Upper lobe of left lung (tissue), 6 donors: ENCODE results near the gene PSD2. TPM values are rescaled to one million over a fixed set of nuclear protein-coding genes. Genes with fewer than 3 reads are reported as not detected.

ENCODE experiments used
- ATAC-seq, 2 donors: fragments of 200-7000 bp; cut with Tn5 transposase; one replicate each; pipeline ENCODE4 v1.9.1; 2022; ENCODE audit warnings: mild to moderate bottlenecking in 2 of 2, moderate library complexity in 2 of 2; ENCODE audit not compliant: low FRiP score in 2 of 2
- DNase-seq, 2 donors: peaks; one replicate each; pipeline ENCODE4 v3.0.0-alpha.2; 2019 to 2020
- H3K27ac ChIP-seq, 4 donors: fragments of 200-600 bp; sonication (generic); one replicate each; pipeline ENCODE4 v1.5.1; 2016 to 2019
- H3K27me3 ChIP-seq, 4 donors: fragments of 200-600 bp; sonication (generic); one replicate each; pipeline ENCODE4 v1.5.1; 2017 to 2019
- H3K36me3 ChIP-seq, 4 donors: fragments of 200-600 bp; sonication (generic); one replicate each; pipeline ENCODE4 v1.5.1; 2016 to 2019
- H3K4me1 ChIP-seq, 4 donors: fragments of 200-600 bp; sonication (generic); one replicate each; pipeline ENCODE4 v1.5.1; 2018 to 2019
- H3K4me3 ChIP-seq, 4 donors: fragments of 200-600 bp; sonication (generic); one replicate each; pipeline ENCODE4 v1.5.1; 2017 to 2019; ENCODE audit warnings: mild to moderate bottlenecking in 2 of 4, moderate library complexity in 1 of 4
- H3K9me3 ChIP-seq, 4 donors: fragments of 200-600 bp; sonication (generic); one replicate each; pipeline ENCODE4 v1.5.1; 2018 to 2019
- EP300 ChIP-seq, 4 donors: sonication (generic); formaldehyde crosslinking; IDR thresholded peaks; one replicate each; pipeline ENCODE4 v1.5.1; 2017; ENCODE audit warnings: antibody characterized with exemption in 4 of 4, control low read depth in 2 of 4
- POLR2A ChIP-seq, 4 donors: fragments of 450-650 bp; IDR thresholded peaks; one replicate each; pipeline ENCODE4 v1.5.1; 2016 to 2017; ENCODE audit warnings: antibody characterized with exemption in 4 of 4, mild to moderate bottlenecking in 2 of 4
- POLR2AphosphoS5 ChIP-seq, 2 donors: sonication (generic); formaldehyde crosslinking; IDR thresholded peaks; one replicate each; pipeline ENCODE4 v1.5.1; 2017; ENCODE audit warnings: antibody characterized with exemption in 2 of 2
- WGBS, 2 donors: methylation state at CpG; one replicate each; pipeline ENCODE4 v1.1.5; 2017 to 2018; 5-methylcytosine and 5-hydroxymethylcytosine counted together
- total RNA-seq, 6 donors: library from RNA; depleted of rRNA in 4 of 6; stranded (reverse); fragments of >200 nt in 4 of 6; gene quantifications; one replicate each; pipeline versions ENCODE4 v1.1.0 to v1.2.1, GENCODE V29; 2016 to 2021
- TF ChIP-seq, protein P1 (sequence below), 6 experiments: fragments of 450-650 bp in 4 of 6; fragments of 200-600 bp in 2 of 6; sonication (generic) in 2 of 6; IDR thresholded peaks; one replicate each; pipeline ENCODE4 v1.5.1; 2016 to 2019; ENCODE audit warnings: antibody characterized with exemption in 6 of 6
- donor health status: DM: no; HTN: no; CAD: no; lungs with moderate emphysema.
- donor health status: DM: no; HTN: yes; CAD: no; lungs with severe emphysema.

Gene PSD2
- total RNA-seq, 6 donors from 2014 or later = 0.10 to 0.15 (median 0.11) TPM; not detected in 3

DNA sequence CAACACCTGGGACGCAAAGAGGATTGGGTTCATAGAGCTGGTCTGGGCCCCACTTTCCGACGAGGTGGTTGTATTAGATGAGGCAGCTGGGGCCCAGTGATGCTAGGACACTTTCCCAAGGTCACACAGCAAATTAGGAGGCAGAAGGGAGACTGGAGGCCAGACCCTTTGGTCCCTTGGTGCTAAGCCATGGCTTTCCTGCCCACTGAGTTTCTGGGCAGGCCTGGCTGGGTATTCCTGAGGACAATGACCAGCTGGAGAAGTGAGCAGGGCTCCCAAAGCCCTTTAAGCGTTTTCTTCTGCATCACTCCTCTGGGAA lies 66.2 kb downstream of the PSD2 start:
- Histone ChIP-seq H3K4me1 (peaks cover 6 to 12% (median 10%) of the 10 kb centered on the region in 4 donors), H3K4me3 (no peak overlapping the region), H3K9me3 (no peaks in the 10 kb centered on the region), H3K27ac (no peak overlapping the region), H3K36me3 (no peaks in the 10 kb centered on the region), H3K27me3 (peaks cover 0 to 4% (median 0%) of the 10 kb centered on the region in 4 donors)
- no peak for DNase-seq
- WGBS, 2 donors = 87% methylated on average over 4 of the region's 4 CpGs; no CpG with 5 or more reads in 1 of the 2 donors
- TF ChIP-seq POLR2AphosphoS5 (IDR thresholded peaks at IDR 0.05) (no peak), EP300 (IDR thresholded peaks at IDR 0.05) (no peak), POLR2A (IDR thresholded peaks at IDR 0.05) (no peak)
- TF ChIP-seq, protein P1, sequence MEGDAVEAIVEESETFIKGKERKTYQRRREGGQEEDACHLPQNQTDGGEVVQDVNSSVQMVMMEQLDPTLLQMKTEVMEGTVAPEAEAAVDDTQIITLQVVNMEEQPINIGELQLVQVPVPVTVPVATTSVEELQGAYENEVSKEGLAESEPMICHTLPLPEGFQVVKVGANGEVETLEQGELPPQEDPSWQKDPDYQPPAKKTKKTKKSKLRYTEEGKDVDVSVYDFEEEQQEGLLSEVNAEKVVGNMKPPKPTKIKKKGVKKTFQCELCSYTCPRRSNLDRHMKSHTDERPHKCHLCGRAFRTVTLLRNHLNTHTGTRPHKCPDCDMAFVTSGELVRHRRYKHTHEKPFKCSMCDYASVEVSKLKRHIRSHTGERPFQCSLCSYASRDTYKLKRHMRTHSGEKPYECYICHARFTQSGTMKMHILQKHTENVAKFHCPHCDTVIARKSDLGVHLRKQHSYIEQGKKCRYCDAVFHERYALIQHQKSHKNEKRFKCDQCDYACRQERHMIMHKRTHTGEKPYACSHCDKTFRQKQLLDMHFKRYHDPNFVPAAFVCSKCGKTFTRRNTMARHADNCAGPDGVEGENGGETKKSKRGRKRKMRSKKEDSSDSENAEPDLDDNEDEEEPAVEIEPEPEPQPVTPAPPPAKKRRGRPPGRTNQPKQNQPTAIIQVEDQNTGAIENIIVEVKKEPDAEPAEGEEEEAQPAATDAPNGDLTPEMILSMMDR (IDR thresholded peaks at IDR 0.05) = no peak
- no peak for ATAC-seq

DNA sequence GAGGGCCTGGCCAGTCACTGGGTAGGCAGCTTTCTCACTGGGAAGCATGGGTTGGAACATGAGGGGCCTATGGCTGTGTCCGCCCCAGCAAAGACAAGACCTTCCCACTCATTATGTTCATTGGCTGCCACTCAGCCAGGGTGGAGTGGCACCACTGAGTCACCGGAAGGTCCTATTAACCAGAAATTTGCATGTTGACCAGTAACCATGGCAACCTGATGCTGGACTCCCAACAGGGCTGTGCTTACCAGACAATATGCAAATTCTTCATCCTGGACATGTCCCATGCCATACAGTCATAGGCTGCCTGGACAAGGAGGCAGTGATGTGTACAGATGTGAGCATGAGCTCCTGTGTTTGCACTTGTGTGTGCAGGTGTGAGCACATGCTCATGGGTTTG lies 66.7 kb downstream of the PSD2 start:
- Histone ChIP-seq H3K36me3 (no peaks in the 10 kb centered on the region), H3K27ac (no peak overlapping the region), H3K4me3 (no peak overlapping the region), H3K9me3 (no peaks in the 10 kb centered on the region), H3K27me3 (peaks cover 0 to 4% (median 0%) of the 10 kb centered on the region in 4 donors), H3K4me1 (peaks cover 6 to 12% (median 10%) of the 10 kb centered on the region in 4 donors)
- DNase-seq (no peak), ATAC-seq (no peak)
- WGBS, 2 donors = 74 to 100% methylated on average over 2 of the region's 2 CpGs
- TF ChIP-seq, protein P1 (IDR thresholded peaks at IDR 0.05) = no peak
- no peak for TF ChIP-seq POLR2AphosphoS5 (IDR thresholded peaks at IDR 0.05)
- no peak for TF ChIP-seq EP300 (IDR thresholded peaks at IDR 0.05)
- no peak for TF ChIP-seq POLR2A (IDR thresholded peaks at IDR 0.05)

DNA sequence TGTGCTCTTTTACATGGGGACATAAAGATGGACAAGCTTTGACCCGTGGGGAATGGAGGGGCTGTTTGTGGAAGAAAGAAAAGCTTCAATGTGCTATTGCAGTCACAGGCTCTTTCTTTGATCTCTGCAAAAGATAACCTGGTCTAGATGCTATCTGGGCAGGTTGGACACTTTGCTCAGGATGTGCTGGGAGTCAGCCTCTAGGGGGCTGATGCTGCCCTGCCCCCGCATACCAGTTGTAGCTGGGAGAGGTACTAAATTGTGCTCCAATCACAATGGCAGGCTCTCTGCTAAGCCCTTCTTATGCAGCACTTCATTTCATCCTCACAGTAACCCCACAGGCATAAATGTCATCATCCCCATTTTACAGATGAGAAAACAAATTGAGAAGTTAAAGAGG lies 67.2 kb downstream of the PSD2 start:
- no peaks in the 10 kb centered on the region for H3K9me3 ChIP-seq
- H3K4me1 ChIP-seq = peaks cover 6 to 12% (median 10%) of the 10 kb centered on the region in 4 donors
- no peak for TF ChIP-seq POLR2AphosphoS5 (IDR thresholded peaks at IDR 0.05)
- no peak for TF ChIP-seq EP300 (IDR thresholded peaks at IDR 0.05)
- no peak for TF ChIP-seq POLR2A (IDR thresholded peaks at IDR 0.05)
- H3K36me3 ChIP-seq = no peaks in the 10 kb centered on the region
- DNase-seq (no peak), ATAC-seq (no peak)
- WGBS, 2 donors = 74 to 75% methylated on average over 2 of the region's 2 CpGs
- H3K27me3 ChIP-seq = peaks cover 0 to 4% (median 0%) of the 10 kb centered on the region in 4 donors
- no peak overlapping the region for H3K4me3 ChIP-seq
- no peak overlapping the region for H3K27ac ChIP-seq

DNA sequence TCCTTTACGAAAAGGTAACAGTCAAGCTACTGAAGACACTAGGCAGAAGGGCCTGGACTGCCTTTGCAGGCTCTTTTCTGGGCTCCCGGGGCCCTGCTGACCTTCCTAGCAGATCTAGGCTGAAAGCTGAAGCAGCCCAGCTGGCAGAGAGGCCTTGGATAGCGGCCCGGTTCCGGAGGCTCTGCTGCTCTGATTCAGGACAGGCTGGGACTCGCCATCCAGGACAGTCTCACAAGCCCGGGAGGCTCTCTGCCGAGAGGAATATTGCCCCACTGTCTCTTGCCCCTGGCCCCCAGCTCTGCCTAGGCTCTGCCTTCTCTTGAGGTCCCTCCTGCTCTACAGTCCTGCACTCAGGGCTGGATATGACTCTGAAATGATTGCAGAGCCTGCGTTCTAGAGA lies 67.8 kb downstream of the PSD2 start:
- Histone ChIP-seq H3K4me3 (no peak overlapping the region), H3K36me3 (no peaks in the 10 kb centered on the region), H3K27ac (peak overlapping the region in 2 of 4 donors; percentile 53 to 58), H3K9me3 (no peaks in the 10 kb centered on the region), H3K27me3 (no peaks in the 10 kb centered on the region), H3K4me1 (peaks cover 6 to 12% (median 10%) of the 10 kb centered on the region in 4 donors)
- ATAC-seq (peak in 1 of 2 donors; percentile 61), DNase-seq (peak in 1 of 2 donors; percentile 61)
- 66 to 83% methylated on average over 9 of the region's 9 CpGs for WGBS, 2 donors
- TF ChIP-seq EP300 (IDR thresholded peaks at IDR 0.05) = no peak
- TF ChIP-seq, protein P1 (IDR thresholded peaks at IDR 0.05) = no peak
- TF ChIP-seq POLR2A (IDR thresholded peaks at IDR 0.05) = no peak
- peak in 1 of 2 donors; percentile 17 for TF ChIP-seq POLR2AphosphoS5 (IDR thresholded peaks at IDR 0.05)

DNA sequence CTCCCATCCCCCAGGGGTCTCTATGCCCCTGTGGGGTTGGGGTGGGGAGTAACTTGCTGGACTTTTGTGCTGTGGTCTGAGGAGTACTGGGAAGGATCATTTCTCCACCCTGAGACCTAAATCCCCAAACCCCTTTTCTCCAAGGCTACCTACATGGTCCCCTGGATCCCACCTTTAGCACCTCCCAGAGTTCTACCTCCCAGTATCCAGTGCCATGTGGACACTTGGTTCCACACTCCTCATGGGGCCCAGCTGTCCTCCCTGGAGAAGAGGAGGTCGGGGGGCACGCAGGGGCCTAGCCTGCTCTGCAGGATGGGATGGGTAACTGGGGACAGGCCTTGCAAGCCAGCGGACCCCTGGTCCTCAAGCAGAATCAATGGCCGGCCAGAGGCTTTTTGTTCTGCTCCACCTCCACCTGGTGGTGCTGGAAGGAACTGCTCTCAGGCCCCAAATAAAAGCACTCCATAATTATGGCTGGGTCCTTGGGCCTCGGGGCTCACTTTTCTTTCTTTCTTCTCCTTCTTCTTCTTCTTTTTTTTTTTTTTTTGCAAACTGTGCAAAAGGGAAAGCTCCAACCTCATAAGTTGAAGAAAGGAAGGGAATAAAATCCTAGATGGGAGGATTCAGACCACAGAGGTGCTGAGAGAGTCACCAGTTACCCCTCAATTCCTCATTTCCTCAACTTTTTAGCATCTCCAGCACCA lies 68.4 kb downstream of the PSD2 start:
- Histone ChIP-seq H3K9me3 (no peaks in the 10 kb centered on the region), H3K36me3 (no peaks in the 10 kb centered on the region), H3K27me3 (no peaks in the 10 kb centered on the region), H3K4me1 (peaks cover 6 to 12% (median 10%) of the 10 kb centered on the region in 4 donors), H3K27ac (peak overlapping the region in 2 of 4 donors; percentile 53 to 58), H3K4me3 (no peak overlapping the region)
- ATAC-seq (peak; percentile 58 to 78), DNase-seq (peak; percentile 34 to 58)
- WGBS, 2 donors = 11 to 27% methylated on average over 4 to 5 of the region's 5 CpGs
- TF ChIP-seq POLR2AphosphoS5 (IDR thresholded peaks at IDR 0.05) (no peak), POLR2A (IDR thresholded peaks at IDR 0.05) (no peak), EP300 (IDR thresholded peaks at IDR 0.05) (no peak)
- TF ChIP-seq, protein P1 (IDR thresholded peaks at IDR 0.05) = peak; percentile 72 to 89 (median 85)
